Left ventricle myocardium superior (tissue), 1 donor: ENCODE measurements around the gene GNB1L. TPM values are rescaled to one million over a fixed set of nuclear protein-coding genes. Genes with fewer than 3 reads are reported as not detected.

Experiments used
- ATAC-seq: fragments of 200-7000 bp; cut with Tn5 transposase; one replicate; pipeline ENCODE4 v1.9.1; 2020; ENCODE audit warnings: mild to moderate bottlenecking, moderate library complexity
- DNase-seq: peaks from one replicate; pipeline ENCODE4 v3.0.0-alpha.2; 2020
- intact Hi-C: fragments of 100-400 bp; cut with micrococcal nuclease; formaldehyde crosslinking; loops from one replicate; pipeline ENCODE4 v1.11.0; 2022
- total RNA-seq: library from RNA; stranded (reverse); fragmentation: NEBNext Ultra II Directional; extraction: Animal tissue kit (Norgen Biotek cat#: 25700); gene quantifications from one replicate; pipeline ENCODE4 v1.2.1, GENCODE V29; 2021
- donor health status: DM: no; HTN: yes; CAD: no; lungs with severe emphysema.

The GNB1L gene
- total RNA-seq, 1 donor from 2014 or later = 3.4 TPM

- ATAC-seq (no peak), DNase-seq (no peak)
- intact Hi-C loops = no loop called here
Observed at GRCh38 chr22:19851291-19852176, 3.1 kb downstream of the GNB1L start.

- ATAC-seq (no peak), DNase-seq (no peak)
- intact Hi-C loops = no loop called here
Observed at GRCh38 chr22:19850763-19851109, 3.9 kb downstream of the GNB1L start.

GRCh38 chr22:19849835-19850762 lies 4.6 kb downstream of the GNB1L start:
- DNase-seq = no peak
- intact Hi-C loops = no loop called here
- no peak for ATAC-seq

GRCh38 chr22:19848298-19849224 lies 6.1 kb downstream of the GNB1L start:
- no peak for DNase-seq
- intact Hi-C loops = no loop called here

GRCh38 chr22:19847345-19847632 lies 7.4 kb downstream of the GNB1L start:
- intact Hi-C loops = no loop called here

More at GRCh38 chr22:19848298-19849224, 6.1 kb downstream of the GNB1L start:
- ATAC-seq = no peak

GRCh38 chr22:19846620-19847344 lies 7.9 kb downstream of the GNB1L start:
- no peak for DNase-seq
- intact Hi-C loops = no loop called here
- no peak for ATAC-seq

More at GRCh38 chr22:19847345-19847632, 7.4 kb downstream of the GNB1L start:
- ATAC-seq (no peak), DNase-seq (no peak)

- DNase-seq (no peak), ATAC-seq (no peak)
- intact Hi-C loops = no loop called here
Observed at GRCh38 chr22:19845054-19845722, 9.5 kb downstream of the GNB1L start.

- DNase-seq = peak; percentile 68
- ATAC-seq = peak; percentile 69
- intact Hi-C loops = no loop called here
Observed at GRCh38 chr22:19844377-19845053, 10.2 kb downstream of the GNB1L start.

GRCh38 chr22:19843857-19844376 lies 10.8 kb downstream of the GNB1L start:
- no peak for DNase-seq
- ATAC-seq = peak; percentile 18
- intact Hi-C loops = no loop called here

GRCh38 chr22:19843107-19843856 lies 11.4 kb downstream of the GNB1L start:
- ATAC-seq = peak; percentile 10

GRCh38 chr22:19842393-19843106 lies 12.1 kb downstream of the GNB1L start:
- DNase-seq = no peak
- peak; percentile 17 for ATAC-seq
- intact Hi-C loops = no loop called here

More at GRCh38 chr22:19843107-19843856, 11.4 kb downstream of the GNB1L start:
- intact Hi-C loops = no loop called here
- DNase-seq = no peak

- ATAC-seq = no peak
- intact Hi-C loops = no loop called here
Observed at GRCh38 chr22:19841641-19842392, 12.9 kb downstream of the GNB1L start.

GRCh38 chr22:19840955-19841640 lies 13.6 kb downstream of the GNB1L start:
- DNase-seq (no peak), ATAC-seq (no peak)
- intact Hi-C loops = no loop called here

More at GRCh38 chr22:19841641-19842392, 12.9 kb downstream of the GNB1L start:
- no peak for DNase-seq

GRCh38 chr22:19840059-19840458 lies 14.6 kb downstream of the GNB1L start:
- no peak for DNase-seq
- ATAC-seq = no peak
- intact Hi-C loops = no loop called here

GRCh38 chr22:19837915-19838314 lies 16.8 kb downstream of the GNB1L start:
- intact Hi-C loops = no loop called here
- ATAC-seq (no peak), DNase-seq (no peak)
